Coronary artery (tissue), 2 donors: Measurements from ENCODE around the gene EXOC3L2.

ENCODE experiments used
- DNase-seq: peaks from one replicate; pipeline ENCODE4 v3.0.0-alpha.2; 2017; ENCODE audit warnings: low spot score
- H3K27ac ChIP-seq, 2 donors: fragments of 200-600 bp; sonication (generic); one replicate each; pipeline ENCODE4 v1.5.1; 2016 to 2019
- H3K4me3 ChIP-seq: fragments of 200-600 bp; sonication (generic); 2 replicates; pipeline ENCODE4 v1.5.1; 2016; ENCODE audit warnings: mild to moderate bottlenecking, moderate library complexity
- TF ChIP-seq, protein P1 (sequence below): fragments of 200-600 bp; sonication (generic); IDR thresholded peaks from one replicate; pipeline ENCODE4 v1.5.1; 2019; ENCODE audit warnings: antibody characterized with exemption

The EXOC3L2 gene

DNA sequence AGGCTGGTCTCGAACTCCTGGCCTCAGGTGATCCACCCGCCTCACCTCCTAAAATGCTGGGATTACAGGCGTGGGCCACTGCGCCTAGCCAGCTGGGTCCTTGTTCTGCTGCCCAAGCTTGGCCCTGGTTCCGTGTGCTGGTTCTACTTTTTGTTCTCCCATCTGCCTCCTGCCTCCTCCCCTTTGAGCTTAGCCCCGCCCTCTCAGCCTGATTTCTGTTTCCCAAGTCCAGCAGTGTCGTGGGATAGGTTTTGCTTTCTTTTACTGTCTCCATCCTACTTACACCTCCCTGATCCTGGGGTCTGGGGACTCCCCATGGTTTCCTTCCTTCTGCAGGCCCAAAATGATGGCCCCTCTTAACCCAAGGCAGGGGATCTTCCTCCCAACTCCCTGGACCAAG is 64.3 kb downstream of the EXOC3L2 start:
- Histone ChIP-seq H3K27ac (no peak overlapping the region), H3K4me3 (no peak overlapping the region)
- DNase-seq = no peak
- TF ChIP-seq, protein P1, sequence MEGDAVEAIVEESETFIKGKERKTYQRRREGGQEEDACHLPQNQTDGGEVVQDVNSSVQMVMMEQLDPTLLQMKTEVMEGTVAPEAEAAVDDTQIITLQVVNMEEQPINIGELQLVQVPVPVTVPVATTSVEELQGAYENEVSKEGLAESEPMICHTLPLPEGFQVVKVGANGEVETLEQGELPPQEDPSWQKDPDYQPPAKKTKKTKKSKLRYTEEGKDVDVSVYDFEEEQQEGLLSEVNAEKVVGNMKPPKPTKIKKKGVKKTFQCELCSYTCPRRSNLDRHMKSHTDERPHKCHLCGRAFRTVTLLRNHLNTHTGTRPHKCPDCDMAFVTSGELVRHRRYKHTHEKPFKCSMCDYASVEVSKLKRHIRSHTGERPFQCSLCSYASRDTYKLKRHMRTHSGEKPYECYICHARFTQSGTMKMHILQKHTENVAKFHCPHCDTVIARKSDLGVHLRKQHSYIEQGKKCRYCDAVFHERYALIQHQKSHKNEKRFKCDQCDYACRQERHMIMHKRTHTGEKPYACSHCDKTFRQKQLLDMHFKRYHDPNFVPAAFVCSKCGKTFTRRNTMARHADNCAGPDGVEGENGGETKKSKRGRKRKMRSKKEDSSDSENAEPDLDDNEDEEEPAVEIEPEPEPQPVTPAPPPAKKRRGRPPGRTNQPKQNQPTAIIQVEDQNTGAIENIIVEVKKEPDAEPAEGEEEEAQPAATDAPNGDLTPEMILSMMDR = no peak

DNA sequence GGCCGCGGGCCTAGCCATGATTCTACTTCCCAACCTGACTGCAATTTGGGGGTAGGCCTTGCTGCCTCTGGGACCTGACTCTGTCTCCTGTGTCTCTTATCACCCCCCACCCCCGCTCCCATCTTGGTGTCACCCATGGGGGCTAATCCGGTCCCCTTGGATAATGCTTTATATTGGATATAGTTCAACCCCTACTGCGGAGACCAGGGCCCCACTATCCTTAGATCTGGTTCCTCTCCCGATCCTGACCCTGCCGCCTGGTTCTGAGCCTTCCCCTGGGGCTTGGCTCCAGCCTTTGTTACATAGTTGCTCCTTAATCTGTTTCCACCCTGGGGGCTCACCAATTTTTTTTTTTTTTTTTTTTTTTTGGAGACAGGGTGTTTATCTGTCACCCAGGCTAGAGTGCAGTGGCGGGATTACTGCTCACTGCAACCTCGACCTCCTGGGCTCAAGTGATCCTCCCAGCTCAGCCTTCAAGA is 65.3 kb downstream of the EXOC3L2 start:
- Histone ChIP-seq H3K27ac (peak overlapping the region in 1 of 2 donors; percentile 93), H3K4me3 (peak overlapping the region; percentile 72)
- no peak for DNase-seq
- TF ChIP-seq, protein P1 = no peak

DNA sequence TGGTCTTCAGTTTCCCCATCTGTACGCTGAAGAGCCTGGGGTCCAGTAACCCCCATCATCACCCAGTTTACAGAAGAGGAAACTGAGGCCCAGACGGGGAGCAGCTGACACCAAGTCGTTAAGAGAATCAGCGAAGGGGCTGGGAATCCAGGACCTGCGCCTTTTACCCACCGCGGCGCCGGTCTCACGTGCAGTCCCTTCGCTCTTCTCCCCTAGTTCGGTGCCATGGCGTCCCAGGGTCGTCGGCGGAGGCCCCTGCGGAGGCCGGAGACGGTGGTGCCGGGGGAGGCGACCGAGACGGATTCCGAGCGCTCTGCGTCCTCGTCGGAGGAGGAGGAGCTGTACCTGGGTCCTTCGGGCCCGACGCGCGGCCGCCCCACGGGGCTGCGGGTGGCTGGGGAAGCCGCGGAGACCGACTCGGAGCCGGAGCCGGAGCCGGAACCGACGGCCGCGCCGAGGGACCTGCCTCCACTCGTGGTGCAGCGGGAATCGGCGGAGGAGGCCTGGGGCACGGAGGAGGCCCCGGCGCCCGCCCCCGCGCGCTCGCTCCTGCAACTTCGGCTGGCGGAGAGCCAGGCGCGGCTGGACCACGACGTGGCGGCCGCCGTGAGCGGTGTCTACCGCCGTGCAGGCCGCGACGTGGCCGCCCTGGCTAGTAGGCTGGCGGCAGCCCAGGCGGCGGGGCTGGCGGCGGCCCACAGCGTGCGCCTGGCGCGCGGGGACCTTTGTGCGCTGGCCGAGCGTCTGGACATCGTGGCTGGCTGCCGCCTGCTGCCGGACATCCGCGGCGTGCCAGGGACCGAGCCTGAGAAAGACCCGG is 65.9 kb downstream of the EXOC3L2 start:
- Histone ChIP-seq H3K4me3 (peak overlapping the region; percentile 72), H3K27ac (peak overlapping the region; percentile 74 to 93)
- no peak for DNase-seq
- TF ChIP-seq, protein P1 = no peak

DNA sequence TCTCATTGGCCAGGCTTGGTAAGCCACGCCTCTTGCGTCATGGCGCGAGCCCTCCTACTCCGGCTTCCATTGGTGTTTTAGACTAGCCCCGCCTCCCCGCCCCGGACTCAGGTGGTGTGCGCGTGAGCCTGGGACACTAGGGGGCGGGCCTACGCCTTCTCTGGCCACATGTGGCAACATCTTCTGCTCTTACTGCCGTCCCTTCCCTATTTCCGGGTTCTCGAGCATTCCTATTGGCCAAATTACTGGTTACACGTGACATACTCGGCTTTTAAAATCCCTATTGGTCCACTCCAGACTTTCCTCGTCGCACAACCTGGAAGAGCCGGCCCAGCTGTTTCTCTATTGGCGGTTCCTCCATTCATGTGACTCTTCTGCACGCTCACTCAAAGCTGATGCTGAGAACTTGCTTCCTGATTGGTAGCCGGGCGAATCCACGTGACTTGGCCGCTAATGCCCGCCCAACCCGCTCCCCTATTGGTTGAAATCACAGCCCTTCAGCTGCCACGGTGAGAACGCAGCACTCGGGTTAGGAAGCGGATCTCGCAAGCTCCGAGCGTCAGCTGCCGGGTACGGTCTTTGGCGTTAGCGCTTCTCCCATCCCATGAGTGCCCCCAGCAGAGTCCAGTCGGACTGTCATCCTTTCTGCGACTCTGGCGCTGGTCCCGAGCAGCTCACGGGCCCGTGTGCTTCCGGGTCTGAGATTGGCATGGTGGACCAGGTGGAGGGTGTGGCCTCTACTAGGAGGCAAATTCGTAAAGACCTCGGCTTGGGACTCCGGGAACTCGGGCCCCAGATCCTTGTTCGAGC is 66.7 kb downstream of the EXOC3L2 start, which contains the start of gene BLOC1S3:
Gene BLOC1S3 (plus strand): TSS at position 523 of the 810 bp plus-strand sequence. CDS start 513 bp downstream, outside the sequence.
- TF ChIP-seq, protein P1 = no peak
- DNase-seq = peak; percentile 100
- peak within 1 kb of the TSS; percentile 78 for H3K4me3 ChIP-seq
- H3K27ac ChIP-seq = peak within 1 kb of the TSS; percentile 93 to 96

DNA sequence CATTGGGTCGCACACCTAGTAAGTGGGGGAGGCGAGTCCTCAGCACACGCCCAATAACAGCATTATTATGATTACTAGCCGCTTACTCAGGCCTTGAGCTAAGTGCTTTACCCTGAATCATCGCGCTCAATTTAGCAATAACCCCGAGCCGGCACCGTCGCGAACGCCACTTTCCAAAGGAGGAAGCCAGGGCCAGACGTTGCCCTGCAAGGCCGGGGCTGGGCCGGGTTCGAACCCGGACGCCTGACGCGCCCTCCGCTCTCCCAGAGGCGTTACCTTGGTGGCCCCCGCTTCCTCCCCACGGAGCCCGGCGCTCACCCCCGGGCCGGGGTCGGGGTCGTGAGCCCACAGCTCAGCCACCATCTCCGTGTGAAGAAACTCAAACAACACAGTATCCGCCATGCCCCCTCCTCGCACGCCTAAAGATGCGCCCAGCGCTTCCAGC is 67.4 kb downstream of the EXOC3L2 start, which contains the start of gene TRAPPC6A:
Gene TRAPPC6A (minus strand): TSS at position 421 of the 445 bp plus-strand sequence. CDS start 19 bp downstream, at position 402.
- TF ChIP-seq, protein P1 = no peak
- Histone ChIP-seq H3K27ac (peak within 1 kb of the TSS; percentile 93 to 96), H3K4me3 (peak within 1 kb of the TSS; percentile 78)
- no peak for DNase-seq

DNA sequence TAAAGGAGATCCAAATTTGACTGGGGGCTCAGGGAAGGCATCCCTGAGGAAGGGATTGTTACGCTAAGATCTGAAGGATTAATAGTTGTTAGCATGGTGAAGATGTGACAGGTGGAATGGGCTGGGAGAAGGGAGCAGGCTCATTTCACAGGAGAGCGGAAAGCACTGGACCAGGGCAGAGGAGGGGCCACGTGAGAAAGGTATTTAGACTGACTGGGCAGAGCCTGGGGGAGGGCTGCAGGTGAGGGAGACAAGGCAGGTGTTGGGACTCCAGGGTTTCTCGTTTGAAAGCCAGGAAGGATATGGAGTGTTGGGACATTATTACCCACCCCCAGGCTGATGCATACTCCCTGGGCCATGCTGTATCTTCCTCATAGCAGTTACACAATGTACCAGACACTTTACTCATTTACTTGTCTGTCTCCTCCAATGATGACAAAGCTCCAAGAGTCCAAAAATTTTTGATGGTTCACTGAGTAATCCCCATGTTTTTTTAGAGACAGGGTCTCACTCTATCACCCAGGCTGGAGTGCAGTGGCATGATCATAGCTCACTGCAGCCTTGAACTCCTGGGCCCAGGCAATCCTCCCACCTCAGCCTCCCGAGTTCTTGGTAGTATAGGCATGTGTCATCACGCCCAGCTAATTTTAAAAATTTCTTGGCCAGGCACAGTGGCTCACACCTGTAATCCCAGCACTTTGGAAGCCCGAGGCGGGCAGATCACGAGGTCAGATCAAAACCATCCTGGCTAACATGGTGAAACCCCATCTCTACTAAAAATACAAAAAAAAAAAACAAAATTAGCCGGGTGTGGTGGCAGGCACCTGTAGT is 69.5 kb downstream of the EXOC3L2 start:
- DNase-seq = no peak
- no peak overlapping the region for H3K27ac ChIP-seq
- TF ChIP-seq, protein P1 = no peak
- H3K4me3 ChIP-seq = no peak overlapping the region
